ENCODE results near the gene UTP15.

Gene UTP15, protein sequence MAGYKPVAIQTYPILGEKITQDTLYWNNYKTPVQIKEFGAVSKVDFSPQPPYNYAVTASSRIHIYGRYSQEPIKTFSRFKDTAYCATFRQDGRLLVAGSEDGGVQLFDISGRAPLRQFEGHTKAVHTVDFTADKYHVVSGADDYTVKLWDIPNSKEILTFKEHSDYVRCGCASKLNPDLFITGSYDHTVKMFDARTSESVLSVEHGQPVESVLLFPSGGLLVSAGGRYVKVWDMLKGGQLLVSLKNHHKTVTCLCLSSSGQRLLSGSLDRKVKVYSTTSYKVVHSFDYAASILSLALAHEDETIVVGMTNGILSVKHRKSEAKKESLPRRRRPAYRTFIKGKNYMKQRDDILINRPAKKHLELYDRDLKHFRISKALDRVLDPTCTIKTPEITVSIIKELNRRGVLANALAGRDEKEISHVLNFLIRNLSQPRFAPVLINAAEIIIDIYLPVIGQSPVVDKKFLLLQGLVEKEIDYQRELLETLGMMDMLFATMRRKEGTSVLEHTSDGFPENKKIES

GRCh38 chr5:73565139-73565968 lies at the start of gene UTP15, which contains the start of gene ANKRA2:
UTP15 (plus strand) TSS chr5:73565743; CDS start chr5:73567345, 1,602 bp downstream.
ANKRA2 (minus strand) TSS chr5:73565639; CDS start chr5:73562881, 2,758 bp downstream.
- H3K9ac ChIP-seq (ENCODE audit: low read length), result peak within 1 kb of the TSS; percentile 89
- peaks cover 11% of the 10 kb centered on the region for H3K4me1 ChIP-seq (ENCODE audit: control insufficient read depth, insufficient read depth, low read length)
- no peaks in the 10 kb centered on the region for H3K36me3 ChIP-seq (ENCODE audit: control insufficient read depth, insufficient read depth, low read length)
- peak within 1 kb of the TSS; percentile 28 for H3K4me3 ChIP-seq (ENCODE audit: low read length)
- no peaks in the 10 kb centered on the region for H3K9me3 ChIP-seq (ENCODE audit: control insufficient read depth, low read length)
- H3K27me3 ChIP-seq (ENCODE audit: control insufficient read depth, insufficient read depth, low read length), result no peaks in the 10 kb centered on the region

- H3K4me3 ChIP-seq (ENCODE audit: low read length), result no peak overlapping the region
These were observed 45.8 kb upstream of the UTP15 start for GRCh38 chr5:73519531-73520283.

DNA sequence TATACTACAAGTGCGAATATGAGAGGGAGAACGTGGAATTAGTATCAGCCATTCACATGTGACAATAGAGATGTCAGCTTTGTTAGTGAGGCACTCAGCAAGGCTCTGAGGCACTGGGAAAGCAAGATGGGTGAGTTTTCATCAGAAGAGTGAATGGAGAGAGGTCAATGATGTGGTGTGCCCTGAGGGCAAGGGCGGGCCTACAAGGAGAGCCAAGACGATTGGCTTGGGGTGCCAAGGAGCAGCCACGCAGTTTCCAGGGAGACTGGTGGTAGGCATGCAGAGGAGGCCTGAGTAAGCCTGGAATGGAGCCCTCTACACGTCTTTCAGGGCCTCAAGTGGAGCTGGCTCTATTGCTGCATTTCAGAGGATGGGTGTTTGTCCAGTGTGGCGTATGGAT lies 42.6 kb upstream of the UTP15 start:
- Histone ChIP-seq H3K4me1 (ENCODE audit: control insufficient read depth, insufficient read depth, low read length) (peaks cover 9% of the 10 kb centered on the region), H3K9me3 (ENCODE audit: control insufficient read depth, low read length) (no peaks in the 10 kb centered on the region), H3K9ac (ENCODE audit: low read length) (no peak overlapping the region), H3K36me3 (ENCODE audit: control insufficient read depth, insufficient read depth, low read length) (no peaks in the 10 kb centered on the region), H3K4me3 (ENCODE audit: low read length) (no peak overlapping the region), H3K27me3 (ENCODE audit: control insufficient read depth, insufficient read depth, low read length) (no peaks in the 10 kb centered on the region)

More at GRCh38 chr5:73519531-73520283, 45.8 kb upstream of the UTP15 start:
- Histone ChIP-seq H3K4me1 (ENCODE audit: control insufficient read depth, insufficient read depth, low read length) (peaks cover 21% of the 10 kb centered on the region), H3K27me3 (ENCODE audit: control insufficient read depth, insufficient read depth, low read length) (no peaks in the 10 kb centered on the region), H3K9ac (ENCODE audit: low read length) (no peak overlapping the region), H3K9me3 (ENCODE audit: control insufficient read depth, low read length) (no peaks in the 10 kb centered on the region), H3K36me3 (ENCODE audit: control insufficient read depth, insufficient read depth, low read length) (no peaks in the 10 kb centered on the region)

GRCh38 chr5:73523861-73524260 lies 41.7 kb upstream of the UTP15 start:
- H3K27me3 ChIP-seq (ENCODE audit: control insufficient read depth, insufficient read depth, low read length), result no peaks in the 10 kb centered on the region
- no peaks in the 10 kb centered on the region for H3K9me3 ChIP-seq (ENCODE audit: control insufficient read depth, low read length)
- no peak overlapping the region for H3K9ac ChIP-seq (ENCODE audit: low read length)
- H3K36me3 ChIP-seq (ENCODE audit: control insufficient read depth, insufficient read depth, low read length), result no peaks in the 10 kb centered on the region
- peaks cover 9% of the 10 kb centered on the region for H3K4me1 ChIP-seq (ENCODE audit: control insufficient read depth, insufficient read depth, low read length)
- no peak overlapping the region for H3K4me3 ChIP-seq (ENCODE audit: low read length)

DNA sequence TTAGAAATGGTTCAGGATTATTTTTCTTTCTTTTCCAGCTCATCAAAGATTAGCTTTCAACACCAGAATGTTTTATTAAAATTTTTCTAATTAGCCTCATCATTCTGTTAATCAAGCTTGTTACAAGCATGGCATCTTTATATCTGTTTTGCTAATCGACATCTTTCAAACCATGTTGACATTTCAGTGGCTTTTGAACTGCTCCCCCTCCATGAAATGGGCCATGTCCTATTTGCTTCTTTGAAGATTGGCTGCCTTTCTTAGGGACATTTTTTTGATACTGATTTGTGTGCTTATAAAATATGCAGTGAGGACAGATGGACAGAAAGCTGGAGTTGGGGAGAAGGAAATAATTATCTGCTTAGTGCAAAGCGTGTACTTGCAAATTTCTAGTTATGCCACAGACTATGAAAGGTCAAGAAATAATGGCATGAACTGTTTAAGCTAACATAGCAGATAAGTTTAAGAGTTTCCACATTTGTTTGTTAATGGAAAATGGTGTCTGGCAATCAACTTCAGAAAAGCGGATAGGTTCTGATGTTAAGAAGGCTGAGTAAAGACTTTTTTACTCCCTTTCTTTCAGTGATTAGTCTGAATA lies 39.8 kb upstream of the UTP15 start:
- Histone ChIP-seq H3K9me3 (ENCODE audit: control insufficient read depth, low read length) (no peaks in the 10 kb centered on the region), H3K4me3 (ENCODE audit: low read length) (no peak overlapping the region), H3K27me3 (ENCODE audit: control insufficient read depth, insufficient read depth, low read length) (no peaks in the 10 kb centered on the region), H3K36me3 (ENCODE audit: control insufficient read depth, insufficient read depth, low read length) (no peaks in the 10 kb centered on the region), H3K9ac (ENCODE audit: low read length) (no peak overlapping the region), H3K4me1 (ENCODE audit: control insufficient read depth, insufficient read depth, low read length) (peaks cover 4% of the 10 kb centered on the region)

- Histone ChIP-seq H3K9me3 (ENCODE audit: control insufficient read depth, low read length) (no peaks in the 10 kb centered on the region), H3K4me1 (ENCODE audit: control insufficient read depth, insufficient read depth, low read length) (peaks cover 4% of the 10 kb centered on the region), H3K27me3 (ENCODE audit: control insufficient read depth, insufficient read depth, low read length) (no peaks in the 10 kb centered on the region), H3K36me3 (ENCODE audit: control insufficient read depth, insufficient read depth, low read length) (no peaks in the 10 kb centered on the region), H3K4me3 (ENCODE audit: low read length) (no peak overlapping the region), H3K9ac (ENCODE audit: low read length) (no peak overlapping the region)
These were observed 37.3 kb upstream of the UTP15 start for GRCh38 chr5:73528248-73528647.

- H3K4me1 ChIP-seq (ENCODE audit: control insufficient read depth, insufficient read depth, low read length), result peaks cover 4% of the 10 kb centered on the region
- no peak overlapping the region for H3K4me3 ChIP-seq (ENCODE audit: low read length)
- no peaks in the 10 kb centered on the region for H3K27me3 ChIP-seq (ENCODE audit: control insufficient read depth, insufficient read depth, low read length)
- no peak overlapping the region for H3K9ac ChIP-seq (ENCODE audit: low read length)
- H3K9me3 ChIP-seq (ENCODE audit: control insufficient read depth, low read length), result no peaks in the 10 kb centered on the region
- H3K36me3 ChIP-seq (ENCODE audit: control insufficient read depth, insufficient read depth, low read length), result no peaks in the 10 kb centered on the region
These were observed 36.5 kb upstream of the UTP15 start for GRCh38 chr5:73529081-73529480.

DNA sequence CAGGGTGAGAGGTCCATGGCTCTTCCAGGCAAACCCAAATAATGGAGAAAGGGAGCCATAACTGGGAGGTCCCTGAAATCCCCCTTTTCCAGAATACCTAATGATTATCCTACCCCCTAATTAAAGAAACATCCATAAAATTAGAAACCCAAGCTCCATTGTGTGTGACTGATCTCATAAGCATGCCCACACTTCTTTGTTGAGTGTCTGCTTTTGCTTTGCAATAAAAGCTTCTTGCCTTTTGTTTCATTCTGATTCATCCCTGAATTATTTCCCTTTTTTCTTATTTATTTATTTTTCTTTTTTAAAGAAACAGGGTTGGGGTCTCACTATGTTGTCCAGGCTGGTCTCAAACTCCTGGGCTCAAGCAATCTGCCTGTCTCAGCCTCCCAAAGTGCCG lies 34.2 kb upstream of the UTP15 start:
- Histone ChIP-seq H3K9ac (ENCODE audit: low read length) (no peak overlapping the region), H3K4me3 (ENCODE audit: low read length) (no peak overlapping the region), H3K9me3 (ENCODE audit: control insufficient read depth, low read length) (no peaks in the 10 kb centered on the region), H3K36me3 (ENCODE audit: control insufficient read depth, insufficient read depth, low read length) (no peaks in the 10 kb centered on the region), H3K4me1 (ENCODE audit: control insufficient read depth, insufficient read depth, low read length) (peaks cover 4% of the 10 kb centered on the region), H3K27me3 (ENCODE audit: control insufficient read depth, insufficient read depth, low read length) (no peaks in the 10 kb centered on the region)

- Histone ChIP-seq H3K4me1 (ENCODE audit: control insufficient read depth, insufficient read depth, low read length) (no peaks in the 10 kb centered on the region), H3K9ac (ENCODE audit: low read length) (no peak overlapping the region), H3K9me3 (ENCODE audit: control insufficient read depth, low read length) (no peaks in the 10 kb centered on the region), H3K27me3 (ENCODE audit: control insufficient read depth, insufficient read depth, low read length) (no peaks in the 10 kb centered on the region), H3K4me3 (ENCODE audit: low read length) (no peak overlapping the region), H3K36me3 (ENCODE audit: control insufficient read depth, insufficient read depth, low read length) (no peaks in the 10 kb centered on the region)
These were observed 33.3 kb upstream of the UTP15 start for GRCh38 chr5:73532195-73532594.

- Histone ChIP-seq H3K9ac (ENCODE audit: low read length) (no peak overlapping the region), H3K4me1 (ENCODE audit: control insufficient read depth, insufficient read depth, low read length) (no peaks in the 10 kb centered on the region), H3K9me3 (ENCODE audit: control insufficient read depth, low read length) (no peaks in the 10 kb centered on the region), H3K4me3 (ENCODE audit: low read length) (no peak overlapping the region), H3K36me3 (ENCODE audit: control insufficient read depth, insufficient read depth, low read length) (no peaks in the 10 kb centered on the region), H3K27me3 (ENCODE audit: control insufficient read depth, insufficient read depth, low read length) (no peaks in the 10 kb centered on the region)
These were observed 31.4 kb upstream of the UTP15 start for GRCh38 chr5:73534011-73534644.

DNA sequence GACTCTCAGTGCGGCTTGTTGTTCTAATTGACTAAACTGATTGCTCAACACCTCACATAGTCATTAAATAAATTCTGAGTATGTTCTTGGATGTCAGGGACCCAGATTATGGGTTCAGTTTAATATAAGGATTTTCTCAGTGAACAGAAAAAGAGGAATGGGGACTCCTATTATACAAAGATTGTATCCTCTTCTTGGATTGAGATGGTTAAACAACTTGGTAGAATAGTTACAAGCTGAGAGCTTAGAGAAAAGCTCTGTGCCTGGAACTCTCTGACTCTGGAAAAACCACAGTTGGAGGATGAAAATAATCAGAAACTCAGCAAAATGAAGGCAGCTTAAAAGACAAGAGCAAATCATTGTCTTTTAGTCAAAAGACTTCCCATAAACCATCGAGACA lies 30.6 kb upstream of the UTP15 start:
- Histone ChIP-seq H3K9ac (ENCODE audit: low read length) (no peak overlapping the region), H3K4me1 (ENCODE audit: control insufficient read depth, insufficient read depth, low read length) (no peaks in the 10 kb centered on the region), H3K4me3 (ENCODE audit: low read length) (no peak overlapping the region), H3K9me3 (ENCODE audit: control insufficient read depth, low read length) (no peaks in the 10 kb centered on the region), H3K27me3 (ENCODE audit: control insufficient read depth, insufficient read depth, low read length) (no peaks in the 10 kb centered on the region), H3K36me3 (ENCODE audit: control insufficient read depth, insufficient read depth, low read length) (no peaks in the 10 kb centered on the region)

Data from mucosa of stomach (tissue), 1 donor.